Choroid plexus epithelial cell (primary cell): ENCODE measurements around the gene ARFGEF3.

Experiments used
- DNase-seq: peaks from one replicate; pipeline ENCODE4 v3.0.0-alpha.2; 2010; ENCODE audit warnings: low read depth
- H3K4me3 ChIP-seq: 2 replicates; pipeline ENCODE4 v1.5.1; 2011; ENCODE audit warnings: low read depth, mild to moderate bottlenecking, control low read depth, low read length, moderate library complexity
- TF ChIP-seq, protein P1 (sequence below): conservative IDR thresholded peaks from 2 replicates; pipeline ENCODE4 v1.5.1; 2011; ENCODE audit warnings: low read depth, mild to moderate bottlenecking, control low read depth, inconsistent platforms, low read length, moderate library complexity

Gene ARFGEF3

DNA sequence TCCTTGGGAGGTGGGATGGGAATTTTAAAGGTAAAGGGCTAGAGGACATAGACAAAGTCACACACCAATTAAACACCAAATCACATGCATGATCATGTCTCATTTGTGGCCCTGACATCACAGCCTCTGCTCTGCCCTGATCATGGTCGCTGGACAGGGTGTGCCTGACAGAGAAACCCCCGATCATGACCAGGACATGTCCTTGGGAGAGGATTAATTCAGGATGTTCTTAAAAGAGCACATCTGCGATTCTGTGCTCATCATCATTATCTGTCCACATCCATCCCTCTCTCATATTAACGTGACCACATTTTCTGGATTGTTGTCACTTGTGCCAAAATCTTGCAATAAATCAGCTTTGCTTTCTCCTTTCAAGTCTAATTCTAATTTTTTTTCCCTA, 64.2 kb downstream of the ARFGEF3 start:
- DNase-seq, result no peak

DNA sequence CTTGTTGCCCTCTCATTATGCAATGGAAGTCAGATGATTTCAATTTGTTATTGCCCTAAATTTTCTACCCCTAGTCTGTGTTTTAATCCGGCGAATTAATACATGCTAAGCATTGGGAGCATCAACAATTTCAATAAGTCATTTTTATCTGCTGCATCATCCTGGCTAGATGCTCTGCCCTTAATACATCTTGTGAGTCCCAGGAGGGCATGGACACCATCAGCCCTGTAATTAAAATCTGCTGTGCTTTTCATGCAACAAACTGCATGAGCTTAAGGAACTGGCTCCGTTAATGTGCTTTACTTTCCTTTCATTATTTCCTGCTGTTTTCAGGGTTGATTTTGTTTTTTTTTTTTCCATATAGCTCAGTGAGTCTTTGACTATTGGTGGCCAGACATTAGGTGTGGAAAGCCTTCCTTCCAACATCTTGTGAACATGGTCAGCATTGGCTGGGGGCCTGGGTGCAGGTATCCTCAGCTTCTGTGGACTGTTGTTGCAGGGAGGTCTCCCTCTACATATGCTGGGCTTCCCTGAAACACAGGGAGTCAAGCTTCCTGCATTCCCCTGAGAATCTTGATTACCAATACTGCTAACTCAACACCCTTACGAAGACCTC, 65.1 kb downstream of the ARFGEF3 start:
- DNase-seq, result no peak
- TF ChIP-seq, protein P1, sequence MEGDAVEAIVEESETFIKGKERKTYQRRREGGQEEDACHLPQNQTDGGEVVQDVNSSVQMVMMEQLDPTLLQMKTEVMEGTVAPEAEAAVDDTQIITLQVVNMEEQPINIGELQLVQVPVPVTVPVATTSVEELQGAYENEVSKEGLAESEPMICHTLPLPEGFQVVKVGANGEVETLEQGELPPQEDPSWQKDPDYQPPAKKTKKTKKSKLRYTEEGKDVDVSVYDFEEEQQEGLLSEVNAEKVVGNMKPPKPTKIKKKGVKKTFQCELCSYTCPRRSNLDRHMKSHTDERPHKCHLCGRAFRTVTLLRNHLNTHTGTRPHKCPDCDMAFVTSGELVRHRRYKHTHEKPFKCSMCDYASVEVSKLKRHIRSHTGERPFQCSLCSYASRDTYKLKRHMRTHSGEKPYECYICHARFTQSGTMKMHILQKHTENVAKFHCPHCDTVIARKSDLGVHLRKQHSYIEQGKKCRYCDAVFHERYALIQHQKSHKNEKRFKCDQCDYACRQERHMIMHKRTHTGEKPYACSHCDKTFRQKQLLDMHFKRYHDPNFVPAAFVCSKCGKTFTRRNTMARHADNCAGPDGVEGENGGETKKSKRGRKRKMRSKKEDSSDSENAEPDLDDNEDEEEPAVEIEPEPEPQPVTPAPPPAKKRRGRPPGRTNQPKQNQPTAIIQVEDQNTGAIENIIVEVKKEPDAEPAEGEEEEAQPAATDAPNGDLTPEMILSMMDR, result no peak
- H3K4me3 ChIP-seq, result no peak overlapping the region

More for the DNA sequence above, 64.2 kb downstream of the ARFGEF3 start:
- TF ChIP-seq, protein P1, result no peak
- H3K4me3 ChIP-seq, result no peak overlapping the region

DNA sequence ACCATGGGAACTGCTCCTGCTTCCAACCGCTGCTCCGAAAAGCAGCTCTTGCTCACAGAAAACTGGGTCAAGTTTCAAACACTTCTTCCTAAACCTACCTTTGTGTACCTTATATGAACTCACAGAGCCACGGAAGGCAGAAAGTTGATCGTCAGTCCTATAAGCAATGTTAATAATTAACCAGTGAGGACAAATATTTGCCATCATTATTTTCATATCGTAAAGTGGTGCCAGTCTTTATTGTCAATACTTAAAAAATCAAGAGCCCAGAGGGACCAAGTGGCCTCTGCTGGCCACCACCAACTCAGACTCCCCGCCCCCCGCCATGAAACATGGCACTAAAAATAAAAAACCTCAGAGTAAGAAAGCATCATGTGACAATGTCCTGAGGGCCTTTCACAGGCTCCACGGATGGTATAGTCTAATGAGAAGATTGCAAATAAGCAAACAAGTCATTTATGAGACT, 65.6 kb downstream of the ARFGEF3 start:
- no peak for DNase-seq
- H3K4me3 ChIP-seq, result no peak overlapping the region
- TF ChIP-seq, protein P1, result no peak

DNA sequence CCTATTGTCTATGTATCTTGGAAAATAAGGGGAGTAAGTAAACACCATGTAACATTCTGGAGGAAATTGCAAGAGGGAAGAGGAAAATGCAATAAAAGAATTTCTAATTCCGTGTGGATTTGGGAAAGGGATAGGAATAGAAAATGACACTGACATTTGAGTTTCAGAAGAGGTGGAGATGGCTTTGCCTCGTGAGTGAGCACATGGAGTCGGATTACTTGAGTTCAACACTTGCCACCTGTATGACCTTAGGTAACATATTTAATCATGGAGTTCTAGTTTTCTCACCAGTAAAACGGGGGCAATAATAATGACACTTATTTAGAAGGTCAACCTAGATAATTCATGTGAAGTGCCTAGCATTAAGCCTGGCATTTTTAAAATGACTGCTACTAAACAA, 67.3 kb downstream of the ARFGEF3 start:
- no peak overlapping the region for H3K4me3 ChIP-seq
- TF ChIP-seq, protein P1, result no peak
- DNase-seq, result no peak

DNA sequence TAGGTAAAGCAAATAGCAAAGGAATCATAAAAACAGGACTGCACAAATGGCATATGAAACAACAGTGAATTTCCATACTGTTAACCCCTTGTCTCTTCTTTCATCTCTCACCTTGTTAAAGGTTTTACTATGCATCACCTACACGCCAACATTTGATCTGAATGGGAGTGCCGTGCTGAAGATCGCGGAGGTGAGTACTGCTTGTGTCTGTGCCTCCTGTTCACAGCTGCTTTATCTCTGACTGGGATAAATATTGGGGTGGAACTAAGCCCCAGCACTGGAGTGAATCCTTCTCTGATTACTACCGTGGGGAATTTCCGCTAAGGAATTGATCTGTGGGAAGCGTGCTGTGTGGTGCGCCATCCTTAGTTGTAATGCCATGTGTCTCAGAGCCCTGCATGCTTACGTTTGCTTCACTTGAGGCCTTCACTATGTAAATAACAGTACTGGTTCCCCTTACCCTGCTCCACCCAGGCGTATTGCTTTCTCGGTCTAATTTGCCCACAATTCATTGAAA, 68.0 kb downstream of the ARFGEF3 start:
- DNase-seq, result no peak
- TF ChIP-seq, protein P1, result no peak
- no peak overlapping the region for H3K4me3 ChIP-seq

DNA sequence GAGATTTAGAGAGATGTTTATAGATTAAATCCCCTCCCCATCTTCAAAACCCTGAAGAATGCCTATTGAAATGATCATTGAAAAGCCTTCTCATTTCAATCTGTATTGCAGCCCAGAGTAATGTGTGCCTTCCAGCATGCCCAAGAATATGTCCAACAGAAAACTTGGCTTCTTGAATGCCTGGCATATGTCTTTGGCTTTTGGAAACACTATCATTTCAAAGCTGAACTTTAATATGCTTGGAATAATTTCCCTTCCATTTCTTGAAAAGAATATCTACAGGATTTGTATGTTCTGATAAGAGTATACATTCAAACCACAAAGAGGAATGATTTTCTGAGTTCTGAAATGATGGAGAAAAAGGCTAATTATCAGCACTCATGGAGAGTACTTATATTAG, 68.5 kb downstream of the ARFGEF3 start:
- no peak overlapping the region for H3K4me3 ChIP-seq
- DNase-seq, result no peak
- TF ChIP-seq, protein P1, result no peak
